HG02571 (cell line): ENCODE data around the gene ZSWIM5.
A peak's percentile ranks its signal among the peaks of the same experiment; 100 is the strongest.

Experiments used
- ATAC-seq: cut with Tn5 transposase; IDR thresholded peaks from one replicate; pipeline ENCODE4 v1.9.1; 2021; ENCODE audit warnings: mild to moderate bottlenecking, moderate library complexity; ENCODE audit not compliant: unreplicated experiment

Gene ZSWIM5

GRCh38 chr1:45037456-45037855 lies 168.9 kb downstream of the ZSWIM5 start:
- no peak for ATAC-seq

- ATAC-seq: no peak
Measured at GRCh38 chr1:45035631-45036301, 170.6 kb downstream of the ZSWIM5 start.

- ATAC-seq: no peak
Measured at GRCh38 chr1:45033356-45033755, 173.0 kb downstream of the ZSWIM5 start.

- no peak for ATAC-seq
Measured at GRCh38 chr1:45032837-45033236, 173.6 kb downstream of the ZSWIM5 start.

- no peak for ATAC-seq
Measured at GRCh38 chr1:45026446-45026845, 180.0 kb downstream of the ZSWIM5 start.

GRCh38 chr1:45023663-45024062 lies 182.7 kb downstream of the ZSWIM5 start:
- no peak for ATAC-seq

- no peak for ATAC-seq
Measured at GRCh38 chr1:45018599-45019230, 187.7 kb downstream of the ZSWIM5 start.

GRCh38 chr1:45016767-45017166 lies 189.6 kb downstream of the ZSWIM5 start:
- ATAC-seq: no peak

GRCh38 chr1:45016090-45016697 lies 190.2 kb downstream of the ZSWIM5 start:
- ATAC-seq: no peak

GRCh38 chr1:45015683-45016082 lies 190.7 kb downstream of the ZSWIM5 start:
- ATAC-seq: no peak

GRCh38 chr1:45014321-45015028 lies 191.9 kb downstream of the ZSWIM5 start:
- ATAC-seq: no peak

GRCh38 chr1:45013551-45014209 lies 192.7 kb downstream of the ZSWIM5 start:
- ATAC-seq: no peak

- ATAC-seq: no peak
Measured at GRCh38 chr1:45012639-45013278, 193.6 kb downstream of the ZSWIM5 start.

- peak; percentile 65 for ATAC-seq
Measured at GRCh38 chr1:45011837-45012638, 194.4 kb downstream of the ZSWIM5 start, which contains the start of gene UROD. Gene UROD (plus strand): TSS chr1:45012254. CDS start chr1:45012266, 12 bp downstream.

GRCh38 chr1:45010855-45011811 lies 195.3 kb downstream of the ZSWIM5 start, which contains the start of gene HECTD3:
Gene HECTD3 (minus strand): TSS chr1:45011324. CDS start chr1:45011257, 67 bp downstream.
- peak; percentile 71 for ATAC-seq

- no peak for ATAC-seq
Measured at GRCh38 chr1:45009956-45010854, 196.2 kb downstream of the ZSWIM5 start.

GRCh38 chr1:45009296-45009865 lies 197.0 kb downstream of the ZSWIM5 start:
- no peak for ATAC-seq
